Esophagus squamous epithelium (tissue), 5 donors: Measurements from ENCODE around the gene GIGYF2. TPM values are rescaled to one million over a fixed set of nuclear protein-coding genes. Genes with fewer than 3 reads are reported as not detected.
"Not testable (repeated sequence)": the region's sequence is repeated elsewhere in the genome, so short reads cannot be mapped to it uniquely, and the experiment has no call there.

Source experiments
- DNase-seq: peaks from one replicate; lab custom pipeline; 2025; lab: John Stamatoyannopoulos, UW
- H3K27ac ChIP-seq, 4 donors: fragments of 200-600 bp; sonication (generic); one replicate each; pipeline ENCODE4 v1.5.1; 2016 to 2019; ENCODE audit warnings: mild to moderate bottlenecking in 1 of 4
- H3K27me3 ChIP-seq, 4 donors: fragments of 200-600 bp; sonication (generic); 1 replicate in 3 of 4; 2 replicates in 1 of 4; pipeline versions ENCODE4 v1.5.1 to v1.6.0; 2017 to 2021; ENCODE audit warnings: antibody characterized with exemption in 1 of 4
- H3K36me3 ChIP-seq, 3 donors: fragments of 200-600 bp; sonication (generic); one replicate each; pipeline ENCODE4 v1.5.1; 2016 to 2019
- H3K4me1 ChIP-seq, 3 donors: fragments of 200-600 bp; sonication (generic); one replicate each; pipeline ENCODE4 v1.5.1; 2017 to 2019
- H3K4me3 ChIP-seq, 4 donors: fragments of 200-600 bp; sonication (generic); 1 replicate in 3 of 4; 2 replicates in 1 of 4; pipeline ENCODE4 v1.5.1; 2016 to 2019; ENCODE audit warnings: mild to moderate bottlenecking in 2 of 4, moderate library complexity in 1 of 4
- H3K9me3 ChIP-seq, 3 donors: fragments of 200-600 bp; sonication (generic); one replicate each; pipeline ENCODE4 v1.5.1; 2016 to 2019
- POLR2A ChIP-seq, 4 donors: fragments of 450-650 bp; IDR thresholded peaks; one replicate each; pipeline ENCODE4 v1.6.1; 2017; ENCODE audit warnings: antibody characterized with exemption in 4 of 4, mild to moderate bottlenecking in 4 of 4, moderate library complexity in 3 of 4
- WGBS, 2 donors: methylation state at CpG; one replicate each; pipeline ENCODE4 v1.1.5; 2018; 5-methylcytosine and 5-hydroxymethylcytosine counted together
- intact Hi-C: fragments of 100-400 bp; cut with DNase I; formaldehyde crosslinking; loops from one replicate; pipeline ENCODE4 v1.15.0; 2022
- small RNA-seq, 4 donors: library from RNA; depleted of rRNA; stranded (forward); fragments of <200 nt; gene quantifications; one replicate each; pipeline ENCODE3, GENCODE V24; 2016
- total RNA-seq, 4 donors: library from RNA; depleted of rRNA; stranded (reverse); fragments of >200 nt; gene quantifications; one replicate each; pipeline ENCODE4 v1.1.0, GENCODE V29; 2016
- TF ChIP-seq, protein P1 (sequence below), 6 experiments: fragments of 450-650 bp in 4 of 6; fragments of 200-600 bp in 2 of 6; sonication (generic) in 2 of 6; IDR thresholded peaks; one replicate each; pipeline ENCODE4 v1.5.1; 2016 to 2019; ENCODE audit warnings: antibody characterized with exemption in 6 of 6, mild to moderate bottlenecking in 4 of 6, moderate library complexity in 4 of 6
- donor health status: DM: yes; HTN: yes; CAD: no.

GIGYF2 gene
- total RNA-seq, 4 donors from 2014 or later: 48.7 to 79.0 (median 62.0) TPM

DNA sequence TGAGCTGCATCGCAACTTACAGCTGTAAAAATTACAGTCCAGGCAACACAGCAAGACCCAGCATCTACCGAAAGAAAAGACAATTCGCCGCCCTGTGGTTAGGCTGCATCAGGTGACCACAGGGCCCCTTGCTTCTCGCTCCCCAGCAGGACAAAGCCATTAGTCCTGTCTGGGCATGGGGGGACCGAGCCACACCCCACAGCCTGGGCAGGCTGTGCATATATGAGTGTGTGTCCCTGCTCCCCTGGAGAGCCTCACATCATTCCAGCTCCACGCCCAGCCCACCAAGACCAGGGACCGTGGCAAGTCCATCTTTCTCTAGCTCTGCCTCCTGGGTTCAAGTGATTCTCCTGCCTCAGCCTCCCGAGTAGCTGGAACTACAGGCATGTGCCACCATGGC lies 206.9 kb downstream of the GIGYF2 start:
- WGBS, 2 donors: 77 to 87% methylated on average over 5 to 7 of the region's 9 CpGs
- Histone ChIP-seq H3K9me3 (no peaks in the 10 kb centered on the region), H3K27me3 (peaks cover 0 to 8% (median 0%) of the 10 kb centered on the region in 4 donors), H3K27ac (no peak overlapping the region), H3K4me3 (no peak overlapping the region), H3K36me3 (no peaks in the 10 kb centered on the region), H3K4me1 (peaks cover 0 to 11% (median 5%) of the 10 kb centered on the region in 3 donors)
- TF ChIP-seq, protein P1, sequence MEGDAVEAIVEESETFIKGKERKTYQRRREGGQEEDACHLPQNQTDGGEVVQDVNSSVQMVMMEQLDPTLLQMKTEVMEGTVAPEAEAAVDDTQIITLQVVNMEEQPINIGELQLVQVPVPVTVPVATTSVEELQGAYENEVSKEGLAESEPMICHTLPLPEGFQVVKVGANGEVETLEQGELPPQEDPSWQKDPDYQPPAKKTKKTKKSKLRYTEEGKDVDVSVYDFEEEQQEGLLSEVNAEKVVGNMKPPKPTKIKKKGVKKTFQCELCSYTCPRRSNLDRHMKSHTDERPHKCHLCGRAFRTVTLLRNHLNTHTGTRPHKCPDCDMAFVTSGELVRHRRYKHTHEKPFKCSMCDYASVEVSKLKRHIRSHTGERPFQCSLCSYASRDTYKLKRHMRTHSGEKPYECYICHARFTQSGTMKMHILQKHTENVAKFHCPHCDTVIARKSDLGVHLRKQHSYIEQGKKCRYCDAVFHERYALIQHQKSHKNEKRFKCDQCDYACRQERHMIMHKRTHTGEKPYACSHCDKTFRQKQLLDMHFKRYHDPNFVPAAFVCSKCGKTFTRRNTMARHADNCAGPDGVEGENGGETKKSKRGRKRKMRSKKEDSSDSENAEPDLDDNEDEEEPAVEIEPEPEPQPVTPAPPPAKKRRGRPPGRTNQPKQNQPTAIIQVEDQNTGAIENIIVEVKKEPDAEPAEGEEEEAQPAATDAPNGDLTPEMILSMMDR (IDR thresholded peaks at IDR 0.05): no peak
- no peak for TF ChIP-seq POLR2A (IDR thresholded peaks at IDR 0.05)
- no peak for DNase-seq
- intact Hi-C loops: no loop called here

DNA sequence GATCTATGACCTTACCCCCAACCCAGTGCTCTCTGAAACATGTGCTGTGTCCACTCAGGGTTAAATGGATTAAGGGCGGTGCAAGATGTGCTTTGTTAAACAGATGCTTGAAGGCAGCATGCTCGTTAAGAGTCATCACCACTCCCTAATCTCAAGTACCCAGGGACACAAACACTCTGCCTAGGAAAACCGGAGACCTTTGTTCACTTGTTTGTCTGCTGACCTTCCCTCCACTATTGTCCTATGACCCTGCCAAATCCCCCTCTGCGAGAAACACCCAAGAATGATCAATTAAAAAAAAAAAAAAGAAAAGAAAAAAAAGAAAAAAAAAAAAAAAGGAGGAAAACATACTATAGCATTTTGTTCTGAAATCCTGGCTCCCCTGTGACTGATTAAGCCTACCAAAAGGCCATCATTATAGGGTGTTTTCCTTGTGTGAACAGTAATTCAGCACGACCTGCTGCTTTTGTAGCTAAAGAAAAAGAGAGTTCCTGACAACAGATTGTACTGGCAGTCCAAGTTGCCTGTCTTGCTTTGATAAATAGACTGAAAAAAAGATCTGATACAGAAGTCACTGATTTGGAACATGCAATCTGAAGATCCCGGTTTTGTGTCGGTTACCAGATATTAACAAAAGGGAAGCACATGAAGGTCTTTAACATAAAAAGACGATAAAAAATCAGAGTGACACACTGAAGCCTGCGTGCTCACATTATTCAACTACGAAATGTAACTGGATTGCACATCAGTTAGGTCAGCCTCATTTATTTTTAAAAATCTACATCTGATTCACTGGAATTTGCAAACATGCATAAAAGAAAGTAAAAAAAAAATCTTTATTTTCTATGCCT lies 210.0 kb downstream of the GIGYF2 start:
- intact Hi-C loops, DNase-seq, H3K27ac ChIP-seq, H3K9me3 ChIP-seq, H3K36me3 ChIP-seq, H3K4me1 ChIP-seq, H3K4me3 ChIP-seq: not testable (repeated sequence)
- WGBS, 2 donors: 67 to 75% methylated on average over 6 to 8 of the region's 10 CpGs
- H3K27me3 ChIP-seq: peaks cover 0 to 12% (median 0%) of the 10 kb centered on the region in 4 donors

DNA sequence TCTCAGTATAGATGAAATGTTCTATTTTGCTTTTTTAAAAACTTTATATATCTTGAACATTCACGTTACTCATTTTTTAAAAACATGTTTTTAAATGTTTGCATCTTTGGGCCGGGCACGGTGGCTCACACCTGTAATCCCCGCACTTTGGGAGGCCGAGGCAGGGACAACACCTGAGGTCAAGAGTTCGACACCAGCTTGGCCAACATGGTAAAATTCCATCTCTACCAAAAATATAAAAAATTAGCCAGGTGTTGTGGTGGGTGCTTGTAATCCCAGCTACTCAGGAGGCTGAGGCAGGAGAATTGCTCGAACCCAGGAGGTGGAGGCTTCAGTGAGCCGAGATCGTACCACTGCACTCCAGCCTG lies 210.6 kb downstream of the GIGYF2 start:
- 90 to 93% methylated on average over 9 of the region's 9 CpGs for WGBS, 2 donors

DNA sequence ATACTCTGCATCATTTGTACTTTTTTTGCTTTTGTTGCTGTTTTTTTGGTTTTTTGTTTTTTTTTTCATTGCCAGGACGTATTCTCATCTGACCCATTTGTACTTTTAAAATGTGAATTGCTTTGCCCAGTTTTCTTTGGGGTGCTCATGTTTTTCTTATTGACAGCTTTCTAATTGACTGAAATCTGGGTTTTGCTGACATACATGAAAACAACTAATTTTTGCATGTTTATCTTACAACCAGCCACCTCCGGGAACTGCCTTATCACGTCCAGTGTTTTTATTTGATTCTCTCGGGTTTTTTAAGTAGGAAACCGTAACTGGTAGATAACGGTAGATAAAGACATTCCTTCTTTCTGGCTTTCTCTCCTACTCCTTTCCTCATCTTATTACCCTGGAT lies 211.6 kb downstream of the GIGYF2 start:
- WGBS, 2 donors: 75 to 78% methylated on average over 6 of the region's 6 CpGs
- Histone ChIP-seq H3K27ac (no peak overlapping the region), H3K36me3 (no peaks in the 10 kb centered on the region), H3K9me3 (peaks cover 0 to 4% (median 0%) of the 10 kb centered on the region in 3 donors), H3K27me3 (peaks cover 0 to 12% (median 0%) of the 10 kb centered on the region in 4 donors), H3K4me3 (no peak overlapping the region), H3K4me1 (no peaks in the 10 kb centered on the region)
- DNase-seq: no peak
- TF ChIP-seq, protein P1 (IDR thresholded peaks at IDR 0.05): no peak
- no peak for TF ChIP-seq POLR2A (IDR thresholded peaks at IDR 0.05)
- intact Hi-C loops: no loop called here

More for the DNA sequence above, 210.6 kb downstream of the GIGYF2 start:
- H3K27ac ChIP-seq, H3K9me3 ChIP-seq, H3K36me3 ChIP-seq, intact Hi-C loops, DNase-seq, H3K4me3 ChIP-seq, H3K4me1 ChIP-seq: not testable (repeated sequence)
- peaks cover 0 to 12% (median 0%) of the 10 kb centered on the region in 4 donors for H3K27me3 ChIP-seq

Small RNA genes within 50 kb of the gene (small RNA-seq; reads per million reads assigned to genes)
- gene RF00019: 0 reads per million in 4 donors
- gene RN7SL359P: 0 to 0.21 (median 0) reads per million in 4 donors
- 0 reads per million in 4 donors for gene RNU6-107P

Other genes starting within 250 kb of the GIGYF2 start
- not detected for gene ALPI, start 241.2 kb upstream of the GIGYF2 start, total RNA-seq
- gene ECEL1, start 209.5 kb upstream of the GIGYF2 start, total RNA-seq: under 1 TPM in 1 of 4 donors, not detected in 3; 0.19 TPM
- not detected for gene PRSS56, start 176.9 kb upstream of the GIGYF2 start, total RNA-seq
- not detected for gene CHRND, start 171.2 kb upstream of the GIGYF2 start, total RNA-seq
- gene CHRNG, start 157.6 kb upstream of the GIGYF2 start, total RNA-seq: not detected
- gene TIGD1, start 146.8 kb upstream of the GIGYF2 start, total RNA-seq: 1 to 10 TPM; 1.2 to 7.1 (median 3.2) TPM
- 10 to 100 TPM; 34.7 to 81.3 (median 58.0) TPM for gene EIF4E2, start 146.6 kb upstream of the GIGYF2 start, total RNA-seq
- 10 to 100 TPM in 1 of 4 donors, 1 to 10 TPM in 2, under 1 TPM in 1; 0.30 to 10.1 (median 2.3) TPM for gene EFHD1, start 63.7 kb upstream of the GIGYF2 start, total RNA-seq
- not detected for gene KCNJ13, start 79.2 kb downstream of the GIGYF2 start, total RNA-seq
- under 1 TPM; 0.26 to 0.83 (median 0.66) TPM for gene SNORC, start 172.9 kb downstream of the GIGYF2 start, total RNA-seq